Activated naive CD4-positive, alpha-beta T cell treated with anti-CD3 and anti-CD28 coated beads, Interleukin-2, amount 50 U/mL, for 24 hours (primary cell): Measurements from ENCODE around the gene DPF3.

ENCODE experiments used
- H3K27ac Mint-ChIP-seq: one replicate; pipeline ENCODE4 v1.8.0; 2021; ENCODE audit warnings: mild to moderate bottlenecking, mixed read lengths
- H3K27me3 Mint-ChIP-seq: one replicate; pipeline ENCODE4 v1.8.0; 2021; ENCODE audit warnings: mixed read lengths
- H3K36me3 Mint-ChIP-seq: one replicate; pipeline ENCODE4 v1.8.0; 2021; ENCODE audit warnings: mixed read lengths
- H3K4me1 Mint-ChIP-seq: one replicate; pipeline ENCODE4 v1.8.0; 2021; ENCODE audit warnings: mixed read lengths
- H3K4me3 Mint-ChIP-seq: one replicate; pipeline ENCODE4 v1.8.0; 2021; ENCODE audit warnings: mild to moderate bottlenecking, mixed read lengths
- H3K9me3 Mint-ChIP-seq: one replicate; pipeline ENCODE4 v1.8.0; 2021; ENCODE audit warnings: mixed read lengths

DPF3 gene

GRCh38 chr14:72916174-72916573 lies 22.3 kb upstream of the DPF3 start:
- H3K9me3 Mint-ChIP-seq = no peaks in the 10 kb centered on the region
- no peak overlapping the region for H3K4me3 Mint-ChIP-seq
- H3K36me3 Mint-ChIP-seq = no peaks in the 10 kb centered on the region
- H3K27me3 Mint-ChIP-seq = peaks cover 14% of the 10 kb centered on the region
- no peak overlapping the region for H3K27ac Mint-ChIP-seq
- no peaks in the 10 kb centered on the region for H3K4me1 Mint-ChIP-seq

- H3K36me3 Mint-ChIP-seq = no peaks in the 10 kb centered on the region
- no peak overlapping the region for H3K27ac Mint-ChIP-seq
- no peaks in the 10 kb centered on the region for H3K4me1 Mint-ChIP-seq
- no peaks in the 10 kb centered on the region for H3K9me3 Mint-ChIP-seq
- peaks cover 8% of the 10 kb centered on the region for H3K27me3 Mint-ChIP-seq
- H3K4me3 Mint-ChIP-seq = no peak overlapping the region
Measured at GRCh38 chr14:72913809-72914208, 19.9 kb upstream of the DPF3 start.

DNA sequence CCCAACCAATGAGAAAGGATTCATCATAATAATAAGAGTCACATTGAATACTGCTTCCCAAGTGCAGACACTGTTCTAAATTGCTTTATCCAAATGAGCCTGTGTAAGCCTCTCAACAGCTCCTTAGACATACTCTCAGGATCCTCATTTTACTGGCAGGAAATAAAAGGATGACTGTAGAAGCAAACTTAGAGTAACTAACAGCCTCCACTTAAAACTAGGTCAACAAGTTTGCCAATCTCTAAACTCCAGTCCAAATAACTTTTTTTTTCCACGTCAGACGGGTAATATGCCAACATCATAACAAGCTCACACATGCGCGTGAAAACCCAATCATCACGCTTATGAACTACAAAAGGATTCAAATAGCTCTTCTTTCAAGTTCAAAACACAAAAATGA lies 15.3 kb upstream of the DPF3 start:
- Mint-ChIP-seq H3K27me3 (peaks cover 6% of the 10 kb centered on the region), H3K27ac (no peak overlapping the region), H3K4me1 (no peaks in the 10 kb centered on the region), H3K9me3 (no peaks in the 10 kb centered on the region), H3K4me3 (no peak overlapping the region), H3K36me3 (no peaks in the 10 kb centered on the region)

- Mint-ChIP-seq H3K4me3 (no peak overlapping the region), H3K4me1 (no peaks in the 10 kb centered on the region), H3K27ac (no peak overlapping the region), H3K36me3 (no peaks in the 10 kb centered on the region), H3K27me3 (no peaks in the 10 kb centered on the region), H3K9me3 (no peaks in the 10 kb centered on the region)
Measured at GRCh38 chr14:72907886-72908285, 14.0 kb upstream of the DPF3 start.

DNA sequence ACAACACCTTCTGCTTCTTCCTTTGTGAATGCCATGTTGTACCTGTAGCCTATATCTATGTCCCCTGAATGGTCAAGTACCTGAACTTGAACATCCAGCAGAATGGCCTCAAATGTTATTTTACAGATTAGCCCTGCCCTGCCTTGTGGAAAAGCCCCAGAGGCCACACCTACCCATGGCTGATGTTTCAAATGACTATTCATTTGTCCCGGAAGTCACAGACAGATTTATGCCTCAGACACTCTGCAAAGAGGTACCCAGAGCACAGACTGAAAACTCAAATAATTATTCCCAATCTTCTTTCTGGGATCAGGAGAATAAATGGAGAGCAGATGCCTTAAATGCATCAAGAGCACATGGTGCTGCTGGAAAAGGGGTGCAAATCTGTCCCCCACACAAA lies 13.0 kb upstream of the DPF3 start:
- H3K4me3 Mint-ChIP-seq = no peak overlapping the region

DNA sequence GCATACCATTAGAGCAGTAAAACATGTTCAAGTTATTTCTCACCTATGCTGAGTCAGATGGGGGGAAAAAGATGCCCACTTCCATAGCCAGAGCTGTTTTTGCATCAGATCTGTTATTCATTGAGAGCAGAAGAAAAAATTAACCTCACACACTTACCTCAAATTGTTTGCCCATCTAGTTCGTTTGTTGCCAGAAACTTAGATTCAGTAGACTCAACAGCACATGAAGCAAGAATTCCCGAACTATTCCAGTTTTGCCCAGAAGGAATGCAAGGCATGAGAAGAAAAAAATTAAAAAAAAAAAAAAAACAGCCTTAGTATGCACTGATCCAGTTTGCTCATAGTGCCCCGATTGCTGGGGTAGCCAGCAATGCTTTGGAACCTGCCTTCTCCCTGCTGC lies 12.4 kb upstream of the DPF3 start:
- no peak overlapping the region for H3K4me3 Mint-ChIP-seq
- H3K4me1 Mint-ChIP-seq = no peaks in the 10 kb centered on the region
- no peaks in the 10 kb centered on the region for H3K36me3 Mint-ChIP-seq
- no peak overlapping the region for H3K27ac Mint-ChIP-seq
- no peaks in the 10 kb centered on the region for H3K27me3 Mint-ChIP-seq
- H3K9me3 Mint-ChIP-seq = no peaks in the 10 kb centered on the region

More for the DNA sequence above, 13.0 kb upstream of the DPF3 start:
- H3K4me1 Mint-ChIP-seq = no peaks in the 10 kb centered on the region
- H3K27me3 Mint-ChIP-seq = no peaks in the 10 kb centered on the region
- no peak overlapping the region for H3K27ac Mint-ChIP-seq
- H3K9me3 Mint-ChIP-seq = no peaks in the 10 kb centered on the region
- no peaks in the 10 kb centered on the region for H3K36me3 Mint-ChIP-seq

GRCh38 chr14:72904840-72905561 lies 11.1 kb upstream of the DPF3 start:
- Mint-ChIP-seq H3K4me3 (no peak overlapping the region), H3K27ac (no peak overlapping the region), H3K4me1 (no peaks in the 10 kb centered on the region), H3K9me3 (no peaks in the 10 kb centered on the region), H3K27me3 (no peaks in the 10 kb centered on the region), H3K36me3 (no peaks in the 10 kb centered on the region)

- H3K27ac Mint-ChIP-seq = no peak overlapping the region
- no peaks in the 10 kb centered on the region for H3K9me3 Mint-ChIP-seq
- no peaks in the 10 kb centered on the region for H3K4me1 Mint-ChIP-seq
- H3K36me3 Mint-ChIP-seq = no peaks in the 10 kb centered on the region
- no peaks in the 10 kb centered on the region for H3K27me3 Mint-ChIP-seq
- H3K4me3 Mint-ChIP-seq = no peak overlapping the region
Measured at GRCh38 chr14:72904218-72904617, 10.3 kb upstream of the DPF3 start.

- no peaks in the 10 kb centered on the region for H3K36me3 Mint-ChIP-seq
- H3K4me1 Mint-ChIP-seq = no peaks in the 10 kb centered on the region
- H3K4me3 Mint-ChIP-seq = no peak overlapping the region
- no peak overlapping the region for H3K27ac Mint-ChIP-seq
- H3K9me3 Mint-ChIP-seq = no peaks in the 10 kb centered on the region
- H3K27me3 Mint-ChIP-seq = no peaks in the 10 kb centered on the region
Measured at GRCh38 chr14:72903716-72904115, 9.8 kb upstream of the DPF3 start.

- Mint-ChIP-seq H3K9me3 (no peaks in the 10 kb centered on the region), H3K36me3 (no peaks in the 10 kb centered on the region), H3K4me1 (no peaks in the 10 kb centered on the region), H3K4me3 (no peak overlapping the region), H3K27ac (no peak overlapping the region), H3K27me3 (no peaks in the 10 kb centered on the region)
Measured at GRCh38 chr14:72902801-72903530, 9.1 kb upstream of the DPF3 start.

GRCh38 chr14:72901361-72901760 lies 7.5 kb upstream of the DPF3 start:
- H3K27me3 Mint-ChIP-seq = peaks cover 6% of the 10 kb centered on the region
- no peaks in the 10 kb centered on the region for H3K36me3 Mint-ChIP-seq
- no peak overlapping the region for H3K27ac Mint-ChIP-seq
- no peak overlapping the region for H3K4me3 Mint-ChIP-seq
- no peaks in the 10 kb centered on the region for H3K4me1 Mint-ChIP-seq
- no peaks in the 10 kb centered on the region for H3K9me3 Mint-ChIP-seq

- no peak overlapping the region for H3K4me3 Mint-ChIP-seq
- H3K36me3 Mint-ChIP-seq = no peaks in the 10 kb centered on the region
- no peaks in the 10 kb centered on the region for H3K9me3 Mint-ChIP-seq
- peaks cover 20% of the 10 kb centered on the region for H3K4me1 Mint-ChIP-seq
- peaks cover 16% of the 10 kb centered on the region for H3K27me3 Mint-ChIP-seq
- H3K27ac Mint-ChIP-seq = no peak overlapping the region
Measured at GRCh38 chr14:72898448-72898847, 4.5 kb upstream of the DPF3 start.

GRCh38 chr14:72894623-72895378 lies 900 bp upstream of the DPF3 start:
- Mint-ChIP-seq H3K9me3 (no peaks in the 10 kb centered on the region), H3K36me3 (no peaks in the 10 kb centered on the region), H3K4me3 (peak overlapping the region; percentile 93), H3K27me3 (peaks cover 28% of the 10 kb centered on the region), H3K4me1 (peaks cover 29% of the 10 kb centered on the region), H3K27ac (peak overlapping the region; percentile 37)

GRCh38 chr14:72894323-72894622 lies 372 bp upstream of the DPF3 start:
- H3K27me3 Mint-ChIP-seq = peaks cover 28% of the 10 kb centered on the region
- no peaks in the 10 kb centered on the region for H3K9me3 Mint-ChIP-seq
- no peaks in the 10 kb centered on the region for H3K36me3 Mint-ChIP-seq
- H3K4me1 Mint-ChIP-seq = peaks cover 29% of the 10 kb centered on the region
- H3K4me3 Mint-ChIP-seq = peak overlapping the region; percentile 93
- H3K27ac Mint-ChIP-seq = peak overlapping the region; percentile 84

DNA sequence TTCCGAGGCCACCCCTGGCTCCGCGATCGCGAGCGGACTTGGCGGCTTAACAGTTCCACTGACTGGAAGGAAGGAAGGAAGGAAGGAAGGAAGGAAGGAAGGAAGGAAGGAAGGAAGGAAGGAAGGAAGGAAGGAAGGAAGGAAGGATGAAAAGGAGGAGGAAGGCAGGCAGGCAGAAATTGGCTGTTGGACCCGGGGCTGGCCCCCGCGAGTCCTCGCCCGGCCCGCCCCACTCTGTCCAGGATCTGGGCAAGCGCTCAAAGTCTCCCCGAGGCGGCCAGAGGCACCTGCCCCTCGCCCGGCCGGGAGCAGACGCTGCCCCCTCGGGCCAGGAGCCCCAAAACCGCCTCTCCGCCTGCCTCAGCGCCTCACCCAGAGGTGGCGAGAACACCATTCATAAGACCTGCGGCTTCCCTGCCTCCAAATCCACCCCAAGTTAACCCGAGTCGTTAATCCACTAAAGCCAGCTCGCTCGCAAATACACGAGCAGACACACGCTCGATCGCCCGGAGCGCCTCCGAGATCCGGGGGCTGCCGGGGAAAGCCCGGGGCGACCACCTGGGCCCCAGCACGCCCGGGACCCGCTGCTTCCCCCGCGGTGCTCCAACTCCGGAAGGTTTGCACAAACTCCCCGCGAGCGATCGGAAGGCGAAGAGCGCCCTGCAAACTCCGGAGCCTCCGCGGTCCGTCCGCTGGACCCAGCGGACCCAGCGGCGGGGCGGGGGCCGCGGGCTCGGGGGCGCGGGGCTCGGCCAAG lies 844 bp downstream of the DPF3 start:
- Mint-ChIP-seq H3K36me3 (no peaks in the 10 kb centered on the region), H3K4me3 (peak overlapping the region; percentile 89), H3K4me1 (peaks cover 29% of the 10 kb centered on the region), H3K9me3 (no peaks in the 10 kb centered on the region), H3K27me3 (peaks cover 28% of the 10 kb centered on the region), H3K27ac (peak overlapping the region; percentile 65)
